NK-92 (cell line): ENCODE results near the gene A4GALT.
"Not testable (repeated sequence)": the region's sequence is repeated elsewhere in the genome, so short reads cannot be mapped to it uniquely, and the experiment has no call there.

Experiments
- DNase-seq: peaks from one replicate; lab custom pipeline; 2025; ENCODE audit not compliant: unreplicated experiment; lab: John Stamatoyannopoulos, UW

Gene A4GALT

GRCh38 chr22:42743501-42743991, 22.9 kb upstream of the A4GALT start:
- no peak for DNase-seq

GRCh38 chr22:42742940-42743339, 22.3 kb upstream of the A4GALT start:
- DNase-seq = no peak

GRCh38 chr22:42740320-42740719, 19.6 kb upstream of the A4GALT start:
- DNase-seq = not testable (repeated sequence)

GRCh38 chr22:42734406-42734805, 13.7 kb upstream of the A4GALT start:
- DNase-seq = no peak

GRCh38 chr22:42733394-42733793, 12.7 kb upstream of the A4GALT start:
- not testable (repeated sequence) for DNase-seq

- no peak for DNase-seq
Measured at GRCh38 chr22:42732081-42732480, 11.4 kb upstream of the A4GALT start.

- no peak for DNase-seq
Measured at GRCh38 chr22:42726811-42727210, 6.1 kb upstream of the A4GALT start.

GRCh38 chr22:42725606-42726355, 5.1 kb upstream of the A4GALT start:
- DNase-seq = no peak

GRCh38 chr22:42724062-42724461, 3.4 kb upstream of the A4GALT start:
- DNase-seq = no peak

- DNase-seq = no peak
Measured at GRCh38 chr22:42721045-42721434, 370 bp upstream of the A4GALT start.

- DNase-seq = no peak
Measured at GRCh38 chr22:42719656-42720262, 911 bp downstream of the A4GALT start.

GRCh38 chr22:42719133-42719532, 1.5 kb downstream of the A4GALT start:
- no peak for DNase-seq

- DNase-seq = no peak
Measured at GRCh38 chr22:42717197-42717928, 3.3 kb downstream of the A4GALT start.

- no peak for DNase-seq
Measured at GRCh38 chr22:42716649-42717127, 4.0 kb downstream of the A4GALT start.

GRCh38 chr22:42716221-42716620, 4.4 kb downstream of the A4GALT start:
- DNase-seq = no peak

GRCh38 chr22:42714768-42715390, 5.8 kb downstream of the A4GALT start:
- DNase-seq = no peak

GRCh38 chr22:42714308-42714707, 6.4 kb downstream of the A4GALT start:
- DNase-seq = no peak

- no peak for DNase-seq
Measured at GRCh38 chr22:42711895-42712837, 8.5 kb downstream of the A4GALT start.

- DNase-seq = no peak
Measured at GRCh38 chr22:42711281-42711731, 9.4 kb downstream of the A4GALT start.

- DNase-seq = no peak
Measured at GRCh38 chr22:42708417-42708816, 12.3 kb downstream of the A4GALT start.
